Vagina (tissue), 2 donors: ENCODE results near the gene DENND2D.

Source experiments
- POLR2A ChIP-seq, 2 donors: fragments of 450-650 bp; IDR thresholded peaks; one replicate each; pipeline ENCODE4 v1.6.1; 2017; ENCODE audit warnings: antibody characterized with exemption in 2 of 2, mild to moderate bottlenecking in 2 of 2, moderate library complexity in 2 of 2
- POLR2AphosphoS5 ChIP-seq, 2 donors: sonication (generic); formaldehyde crosslinking; IDR thresholded peaks; one replicate each; pipeline ENCODE4 v1.9.0; 2017; ENCODE audit warnings: antibody characterized with exemption in 2 of 2, mild to moderate bottlenecking in 2 of 2, low read depth in 1 of 2; ENCODE audit not compliant: insufficient read depth in 1 of 2

DNA sequence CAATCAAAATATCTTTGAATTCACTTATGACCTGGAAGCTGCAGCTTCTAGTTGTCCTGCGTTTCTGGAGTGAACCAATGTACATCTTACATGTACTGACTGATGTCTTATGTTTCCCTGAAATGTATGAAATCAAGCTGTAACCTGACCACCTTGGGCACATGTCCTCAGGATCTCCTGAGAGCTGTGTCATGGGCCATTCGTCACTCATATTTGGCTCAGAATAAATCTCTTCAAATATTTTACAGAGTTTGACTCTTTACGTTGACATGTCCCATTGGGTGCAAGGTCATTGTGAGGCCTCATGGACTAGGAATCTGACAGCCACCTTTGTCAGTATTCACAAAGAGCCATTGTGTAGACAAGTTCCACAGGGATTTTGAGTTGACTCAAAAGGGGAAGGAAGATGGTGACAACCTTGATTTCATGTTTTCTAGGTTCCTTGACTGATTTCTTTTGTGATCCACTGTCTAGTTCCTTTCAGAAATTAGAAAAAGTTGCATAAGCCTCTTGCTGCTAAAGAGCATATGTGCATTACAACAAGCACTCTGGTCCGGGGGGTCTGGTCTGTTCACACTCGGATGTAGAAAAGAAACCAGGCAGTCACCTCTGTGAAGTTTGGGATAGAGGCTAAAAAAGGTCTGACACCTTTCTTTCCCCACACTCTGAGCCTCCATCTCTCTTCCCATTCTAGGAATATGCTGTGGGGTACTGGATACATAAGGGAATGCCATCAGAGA, 37.8 kb upstream of the DENND2D start:
- TF ChIP-seq POLR2A (IDR thresholded peaks at IDR 0.05) (no peak), POLR2AphosphoS5 (IDR thresholded peaks at IDR 0.05; ENCODE audit: insufficient read depth in 1 of 2, low read depth in 1 of 2) (no peak)
